Transverse colon (tissue), 4 donors: Measurements from ENCODE around the gene MTHFR.

Experiments
- CTCF ChIP-seq, 5 experiments: fragments of 200-600 bp in 3 of 5; fragments of 450-650 bp in 2 of 5; sonication (generic) in 3 of 5; IDR thresholded peaks; 1 replicate in 2 of 5; 2 replicates in 3 of 5; pipeline ENCODE4 v1.5.1; 2016 to 2017; ENCODE audit warnings: antibody characterized with exemption in 5 of 5, inconsistent platforms in 3 of 5, mild to moderate bottlenecking in 2 of 5, moderate library complexity in 1 of 5
- POLR2A ChIP-seq: fragments of 450-650 bp; IDR thresholded peaks from one replicate; pipeline ENCODE4 v1.6.1; 2016; ENCODE audit warnings: antibody characterized with exemption, mild to moderate bottlenecking, moderate library complexity
- POLR2AphosphoS5 ChIP-seq, 3 donors: sonication (generic); formaldehyde crosslinking; IDR thresholded peaks; one replicate each; pipeline ENCODE4 v1.6.1; 2016; ENCODE audit warnings: antibody characterized with exemption in 3 of 3

GRCh38 chr1:11805422-11806306 lies at the start of gene MTHFR, which contains the start of gene CLCN6:
- TF ChIP-seq CTCF (IDR thresholded peaks at IDR 0.05), result no peak
- TF ChIP-seq POLR2A, result peak; percentile 98
- TF ChIP-seq POLR2AphosphoS5 (IDR thresholded peaks at IDR 0.05), result peak; percentile 98 to 99 (median 98)
